ENCODE results near the gene FAM219B. TPM values are rescaled to one million over a fixed set of nuclear protein-coding genes. Genes with fewer than 3 reads are reported as not detected.
A peak's percentile ranks its signal among the peaks of the same experiment; 100 is the strongest.
"Not testable (repeated sequence)": the region's sequence is repeated elsewhere in the genome, so short reads cannot be mapped to it uniquely, and the experiment has no call there.

The FAM219B gene
- total RNA-seq, 2 donors from 2014 or later, result 25.4 to 42.8 TPM

DNA sequence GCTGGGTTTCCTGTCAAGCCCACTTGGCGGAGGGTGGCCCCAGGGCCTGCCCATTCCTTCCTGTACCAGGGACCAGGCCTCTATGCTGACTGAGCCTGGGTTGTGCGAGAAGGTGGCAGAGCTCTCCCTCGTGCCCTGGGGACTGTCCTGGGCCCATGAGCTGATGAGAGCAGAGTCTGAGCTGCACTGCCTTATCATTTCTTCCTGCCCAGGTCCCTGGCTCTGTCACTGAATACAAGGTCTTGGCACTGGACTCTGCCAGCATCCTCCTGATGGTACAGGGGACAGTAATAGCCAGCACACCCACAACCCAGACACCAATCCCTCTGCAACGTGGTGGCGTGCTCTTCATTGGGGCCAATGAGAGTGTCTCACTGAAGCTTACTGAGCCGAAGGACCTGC lies 9.3 kb downstream of the FAM219B start:
- no peak overlapping the region for H3K4me3 ChIP-seq
- H3K4me1 ChIP-seq, result peaks cover 22% of the 10 kb centered on the region
- 83% methylated on average over 6 of the region's 6 CpGs; no CpG with 5 or more reads in 1 of the 2 donors for WGBS, 2 donors
- ATAC-seq, result no peak
- H3K27me3 ChIP-seq, result no peaks in the 10 kb centered on the region
- intact Hi-C loops (cut with DNase I), result no loop called here
- TF ChIP-seq POLR2A (IDR thresholded peaks at IDR 0.05), result no peak
- no peaks in the 10 kb centered on the region for H3K9me3 ChIP-seq
- no peak overlapping the region for H3K27ac ChIP-seq
- no peak for DNase-seq
- H3K36me3 ChIP-seq (replicated peaks in 1 of 2; ENCODE audit: insufficient read depth in 1 of 2, low read depth in 2 of 2), result peaks cover 0 to 5% of the 10 kb centered on the region in 2 donors

DNA sequence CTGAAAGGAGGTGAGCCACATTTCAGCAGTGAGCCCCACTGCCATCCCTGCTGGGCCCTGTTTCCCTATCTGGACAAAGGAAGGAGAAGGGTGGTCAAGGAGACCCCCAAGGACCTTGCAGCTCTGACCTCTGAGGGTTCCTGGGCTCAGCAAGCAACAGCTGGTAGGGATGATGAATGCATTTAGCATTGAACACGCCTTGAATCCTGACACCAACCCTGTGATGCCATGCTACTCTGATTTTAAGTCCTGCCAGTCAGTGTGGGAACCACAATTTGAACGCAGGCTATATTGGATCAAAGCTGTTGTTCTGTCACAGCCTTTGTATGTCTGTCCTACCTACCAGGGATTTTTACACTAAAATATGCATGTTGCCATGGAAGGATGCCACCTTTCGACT lies 10.3 kb downstream of the FAM219B start:
- no peaks in the 10 kb centered on the region for H3K36me3 ChIP-seq (replicated peaks in 1 of 2; ENCODE audit: insufficient read depth in 1 of 2, low read depth in 2 of 2)
- peaks cover 24% of the 10 kb centered on the region for H3K4me1 ChIP-seq
- no peaks in the 10 kb centered on the region for H3K27me3 ChIP-seq
- H3K27ac ChIP-seq, result no peak overlapping the region
- H3K9me3 ChIP-seq, result no peaks in the 10 kb centered on the region
- no peak for DNase-seq
- H3K4me3 ChIP-seq, result no peak overlapping the region
- no peak for ATAC-seq
- no peak for TF ChIP-seq POLR2A (IDR thresholded peaks at IDR 0.05)
- TF ChIP-seq, protein P1, sequence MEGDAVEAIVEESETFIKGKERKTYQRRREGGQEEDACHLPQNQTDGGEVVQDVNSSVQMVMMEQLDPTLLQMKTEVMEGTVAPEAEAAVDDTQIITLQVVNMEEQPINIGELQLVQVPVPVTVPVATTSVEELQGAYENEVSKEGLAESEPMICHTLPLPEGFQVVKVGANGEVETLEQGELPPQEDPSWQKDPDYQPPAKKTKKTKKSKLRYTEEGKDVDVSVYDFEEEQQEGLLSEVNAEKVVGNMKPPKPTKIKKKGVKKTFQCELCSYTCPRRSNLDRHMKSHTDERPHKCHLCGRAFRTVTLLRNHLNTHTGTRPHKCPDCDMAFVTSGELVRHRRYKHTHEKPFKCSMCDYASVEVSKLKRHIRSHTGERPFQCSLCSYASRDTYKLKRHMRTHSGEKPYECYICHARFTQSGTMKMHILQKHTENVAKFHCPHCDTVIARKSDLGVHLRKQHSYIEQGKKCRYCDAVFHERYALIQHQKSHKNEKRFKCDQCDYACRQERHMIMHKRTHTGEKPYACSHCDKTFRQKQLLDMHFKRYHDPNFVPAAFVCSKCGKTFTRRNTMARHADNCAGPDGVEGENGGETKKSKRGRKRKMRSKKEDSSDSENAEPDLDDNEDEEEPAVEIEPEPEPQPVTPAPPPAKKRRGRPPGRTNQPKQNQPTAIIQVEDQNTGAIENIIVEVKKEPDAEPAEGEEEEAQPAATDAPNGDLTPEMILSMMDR (IDR thresholded peaks at IDR 0.05), result no peak
- WGBS, 2 donors, result 86 to 89% methylated on average over 3 of the region's 3 CpGs
- intact Hi-C loops (cut with DNase I), result no loop called here

DNA sequence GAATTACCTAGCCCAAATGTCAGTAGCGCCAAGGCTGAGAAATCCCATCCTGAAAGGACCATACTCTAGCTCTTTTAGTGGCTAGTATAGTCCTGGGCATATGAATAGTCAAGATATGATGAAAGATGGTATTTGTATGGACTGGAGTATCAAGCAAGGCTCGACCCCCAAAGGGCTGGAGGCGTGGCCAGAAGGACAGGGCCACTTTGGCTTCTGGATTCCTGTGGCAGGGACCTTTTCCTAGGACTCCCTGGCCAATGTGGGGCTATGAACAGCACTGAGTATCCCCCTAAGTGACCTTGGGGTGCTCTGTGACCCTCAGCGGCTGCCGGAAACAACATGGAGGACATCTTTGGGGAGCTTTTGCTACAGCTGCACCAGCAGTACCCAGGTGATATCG lies 10.8 kb downstream of the FAM219B start:
- DNase-seq, result no peak
- no peaks in the 10 kb centered on the region for H3K9me3 ChIP-seq
- peaks cover 26% of the 10 kb centered on the region for H3K4me1 ChIP-seq
- no peaks in the 10 kb centered on the region for H3K36me3 ChIP-seq (replicated peaks in 1 of 2; ENCODE audit: insufficient read depth in 1 of 2, low read depth in 2 of 2)
- TF ChIP-seq POLR2A (IDR thresholded peaks at IDR 0.05), result no peak
- TF ChIP-seq, protein P1 (IDR thresholded peaks at IDR 0.05), result no peak
- ATAC-seq, result no peak
- WGBS, 2 donors, result 87 to 96% methylated on average over 5 to 6 of the region's 6 CpGs
- H3K4me3 ChIP-seq, result no peak overlapping the region
- no peak overlapping the region for H3K27ac ChIP-seq
- intact Hi-C loops (cut with DNase I), result no loop called here
- no peaks in the 10 kb centered on the region for H3K27me3 ChIP-seq

DNA sequence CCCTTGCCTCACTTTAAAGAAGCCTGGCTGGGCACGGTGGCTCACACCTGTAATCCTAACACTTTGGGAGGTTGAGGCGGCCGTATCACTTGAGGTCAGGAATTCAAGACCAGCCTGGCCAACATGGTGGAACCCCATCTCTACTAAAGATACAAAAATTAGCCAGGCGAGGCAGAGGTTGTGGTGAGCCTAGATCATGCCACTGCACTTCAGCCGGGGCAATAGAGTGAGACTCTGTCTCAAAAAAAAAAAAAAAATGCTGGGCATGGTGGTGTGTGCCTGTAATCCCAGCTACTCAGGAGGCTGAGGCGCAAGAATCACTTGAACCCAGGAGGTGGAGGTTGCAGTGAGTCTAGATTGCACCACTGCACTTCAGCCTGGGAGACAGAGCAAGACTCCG lies 12.3 kb downstream of the FAM219B start:
- 97 to 98% methylated on average over 7 of the region's 7 CpGs for WGBS, 2 donors
- ATAC-seq; intact Hi-C loops (cut with DNase I); H3K36me3 ChIP-seq (replicated peaks in 1 of 2; ENCODE audit: insufficient read depth in 1 of 2, low read depth in 2 of 2); H3K27ac ChIP-seq; H3K27me3 ChIP-seq; H3K4me3 ChIP-seq; H3K9me3 ChIP-seq; DNase-seq: not testable (repeated sequence)
- H3K4me1 ChIP-seq, result peaks cover 36% of the 10 kb centered on the region

DNA sequence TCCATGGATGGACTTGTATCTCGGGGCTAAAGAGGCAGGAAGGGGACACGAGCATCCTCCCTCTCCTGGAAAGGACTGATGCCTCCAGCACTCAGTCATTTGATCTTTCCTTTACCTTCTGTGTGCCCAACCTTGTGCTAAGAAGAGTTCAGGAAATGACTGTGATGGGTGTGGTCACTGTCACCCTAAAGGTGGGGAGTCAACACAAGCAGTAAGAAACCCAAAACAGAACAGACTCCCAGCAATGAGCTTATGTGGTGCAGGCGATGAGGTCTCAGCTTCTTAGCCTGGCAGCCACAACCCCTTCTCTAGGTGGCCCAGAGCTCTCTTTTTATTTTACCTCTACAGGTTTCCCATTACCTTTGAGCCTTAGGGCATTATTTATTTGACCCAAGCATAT lies 13.0 kb downstream of the FAM219B start:
- ATAC-seq (no peak), DNase-seq (no peak)
- no peak overlapping the region for H3K27ac ChIP-seq
- H3K36me3 ChIP-seq (replicated peaks in 1 of 2; ENCODE audit: insufficient read depth in 1 of 2, low read depth in 2 of 2), result no peaks in the 10 kb centered on the region
- WGBS, 2 donors, result 81 to 93% methylated on average over 3 of the region's 3 CpGs
- no peaks in the 10 kb centered on the region for H3K27me3 ChIP-seq
- intact Hi-C loops (cut with DNase I), result no loop called here
- TF ChIP-seq, protein P1 (IDR thresholded peaks at IDR 0.05), result no peak
- no peak for TF ChIP-seq POLR2A (IDR thresholded peaks at IDR 0.05)
- no peak overlapping the region for H3K4me3 ChIP-seq
- H3K4me1 ChIP-seq, result peaks cover 38% of the 10 kb centered on the region
- no peaks in the 10 kb centered on the region for H3K9me3 ChIP-seq

DNA sequence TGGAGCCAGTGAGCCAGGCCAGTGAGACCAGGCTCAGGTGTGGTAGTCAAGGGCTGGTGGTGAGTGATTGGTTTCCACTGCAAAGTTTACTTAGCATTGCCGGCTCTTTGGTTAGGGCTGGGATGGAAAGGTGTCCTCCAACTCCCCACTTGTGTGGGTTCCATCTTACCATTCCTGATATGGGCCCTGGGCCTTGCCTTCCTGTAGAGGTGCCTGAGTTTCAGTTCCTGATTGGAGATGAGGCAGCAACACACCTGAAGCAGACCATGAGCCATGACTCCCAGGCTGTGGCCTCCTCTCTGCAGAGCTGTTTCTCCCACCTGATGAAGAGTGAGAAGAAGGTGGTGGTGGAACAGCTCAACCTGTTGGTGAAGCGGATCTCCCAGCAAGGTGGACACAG lies 13.7 kb downstream of the FAM219B start:
- Histone ChIP-seq H3K36me3 (replicated peaks in 1 of 2; ENCODE audit: insufficient read depth in 1 of 2, low read depth in 2 of 2) (no peaks in the 10 kb centered on the region), H3K4me3 (no peak overlapping the region), H3K4me1 (peaks cover 38% of the 10 kb centered on the region), H3K27me3 (no peaks in the 10 kb centered on the region), H3K27ac (peak overlapping the region in 1 of 4 donors; percentile 82), H3K9me3 (no peaks in the 10 kb centered on the region)
- 57 to 70% methylated on average over 2 of the region's 2 CpGs for WGBS, 2 donors
- TF ChIP-seq, protein P1 (IDR thresholded peaks at IDR 0.05), result no peak
- no peak for TF ChIP-seq POLR2A (IDR thresholded peaks at IDR 0.05)
- DNase-seq, result no peak
- ATAC-seq, result no peak
- intact Hi-C loops (cut with DNase I), result no loop called here
